ENCODE data around the gene VRK3. TPM values are rescaled to one million over a fixed set of nuclear protein-coding genes. Genes with fewer than 3 reads are reported as not detected.
"Not testable (repeated sequence)": the region's sequence is repeated elsewhere in the genome, so short reads cannot be mapped to it uniquely, and the experiment has no call there.

The VRK3 gene, protein sequence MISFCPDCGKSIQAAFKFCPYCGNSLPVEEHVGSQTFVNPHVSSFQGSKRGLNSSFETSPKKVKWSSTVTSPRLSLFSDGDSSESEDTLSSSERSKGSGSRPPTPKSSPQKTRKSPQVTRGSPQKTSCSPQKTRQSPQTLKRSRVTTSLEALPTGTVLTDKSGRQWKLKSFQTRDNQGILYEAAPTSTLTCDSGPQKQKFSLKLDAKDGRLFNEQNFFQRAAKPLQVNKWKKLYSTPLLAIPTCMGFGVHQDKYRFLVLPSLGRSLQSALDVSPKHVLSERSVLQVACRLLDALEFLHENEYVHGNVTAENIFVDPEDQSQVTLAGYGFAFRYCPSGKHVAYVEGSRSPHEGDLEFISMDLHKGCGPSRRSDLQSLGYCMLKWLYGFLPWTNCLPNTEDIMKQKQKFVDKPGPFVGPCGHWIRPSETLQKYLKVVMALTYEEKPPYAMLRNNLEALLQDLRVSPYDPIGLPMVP
- total RNA-seq (10 to 100 TPM; 25.4 to 39.0 (median 29.2) TPM), polyA plus RNA-seq (10 to 100 TPM; 23.8 to 54.7 (median 26.2) TPM)
- long read RNA-seq, donor 1, transcript VRK3-217 (15 exons, 2,126 nt): major isoform, 6 of 12 reads
- long read RNA-seq, donor 1, partial matches to known transcripts: 1 of 12 reads
- long read RNA-seq, donor 1, other reads (novel, unspliced or antisense): 3 of 12 reads
- long read RNA-seq, donor 2, transcript VRK3-217 (15 exons, 2,126 nt): major isoform, 19 of 38 reads
- long read RNA-seq, donor 2, partial matches to known transcripts: 6 of 38 reads
- long read RNA-seq, donor 2, other reads (novel, unspliced or antisense): 10 of 38 reads

- Histone ChIP-seq H3K27ac (peak within 1 kb of the TSS; percentile 96), H3K4me1 (peaks cover 21% of the 10 kb centered on the region), H3K4me3 (peak within 1 kb of the TSS; percentile 99), H3K27me3 (ENCODE audit: insufficient read depth in 3 of 3, low read length in 2 of 3) (no peaks in the 10 kb centered on the region), H3K36me3 (ENCODE audit: insufficient read depth in 1 of 2, low read depth in 1 of 2) (peaks cover 7 to 16% of the 10 kb centered on the region in 2 donors), H3K9me3 (no peaks in the 10 kb centered on the region)
- TF ChIP-seq, protein P1, sequence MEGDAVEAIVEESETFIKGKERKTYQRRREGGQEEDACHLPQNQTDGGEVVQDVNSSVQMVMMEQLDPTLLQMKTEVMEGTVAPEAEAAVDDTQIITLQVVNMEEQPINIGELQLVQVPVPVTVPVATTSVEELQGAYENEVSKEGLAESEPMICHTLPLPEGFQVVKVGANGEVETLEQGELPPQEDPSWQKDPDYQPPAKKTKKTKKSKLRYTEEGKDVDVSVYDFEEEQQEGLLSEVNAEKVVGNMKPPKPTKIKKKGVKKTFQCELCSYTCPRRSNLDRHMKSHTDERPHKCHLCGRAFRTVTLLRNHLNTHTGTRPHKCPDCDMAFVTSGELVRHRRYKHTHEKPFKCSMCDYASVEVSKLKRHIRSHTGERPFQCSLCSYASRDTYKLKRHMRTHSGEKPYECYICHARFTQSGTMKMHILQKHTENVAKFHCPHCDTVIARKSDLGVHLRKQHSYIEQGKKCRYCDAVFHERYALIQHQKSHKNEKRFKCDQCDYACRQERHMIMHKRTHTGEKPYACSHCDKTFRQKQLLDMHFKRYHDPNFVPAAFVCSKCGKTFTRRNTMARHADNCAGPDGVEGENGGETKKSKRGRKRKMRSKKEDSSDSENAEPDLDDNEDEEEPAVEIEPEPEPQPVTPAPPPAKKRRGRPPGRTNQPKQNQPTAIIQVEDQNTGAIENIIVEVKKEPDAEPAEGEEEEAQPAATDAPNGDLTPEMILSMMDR (IDR thresholded peaks at IDR 0.05): no peak
- WGBS, 3 donors: 0% methylated on average over 56 to 59 of the region's 59 CpGs
- intact Hi-C loops (cut with DNase I): no loop called here
- peak; percentile 96 to 98 (median 98) for ATAC-seq
- DNase-seq: peak; percentile 98 to 99
Observed at GRCh38 chr19:50025022-50025793, at the start of gene VRK3. TSS of gene VRK3 (minus strand) at chr19:50025372. CDS start at chr19:50016162, 9,210 bp downstream.

DNA sequence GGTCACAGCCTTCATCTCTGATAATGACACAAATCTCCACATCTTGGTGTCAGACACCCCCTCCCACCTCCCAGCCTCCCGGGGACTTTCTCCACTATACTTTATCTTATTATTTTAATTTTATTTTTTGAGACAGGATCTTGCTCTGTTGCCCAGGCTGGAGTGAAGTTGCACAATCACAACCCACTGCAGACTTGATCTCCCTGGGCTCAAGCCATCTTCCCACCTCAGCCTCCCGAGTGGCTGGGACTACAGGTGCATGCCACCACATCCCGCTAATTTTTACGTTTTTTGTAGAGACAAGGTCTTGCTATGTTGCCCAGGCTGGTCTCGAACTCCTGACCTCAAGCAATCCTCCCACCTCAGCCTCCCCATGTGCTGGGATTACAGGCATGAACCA, 43.2 kb upstream of the VRK3 start:
- H3K27me3 ChIP-seq (ENCODE audit: insufficient read depth in 3 of 3, low read length in 2 of 3); ATAC-seq; DNase-seq; H3K4me3 ChIP-seq; H3K27ac ChIP-seq; H3K36me3 ChIP-seq (ENCODE audit: insufficient read depth in 1 of 2, low read depth in 1 of 2); intact Hi-C loops (cut with DNase I); H3K4me1 ChIP-seq; H3K9me3 ChIP-seq: not testable (repeated sequence)
- 71 to 88% (median 81%) methylated on average over 5 of the region's 5 CpGs for WGBS, 3 donors

DNA sequence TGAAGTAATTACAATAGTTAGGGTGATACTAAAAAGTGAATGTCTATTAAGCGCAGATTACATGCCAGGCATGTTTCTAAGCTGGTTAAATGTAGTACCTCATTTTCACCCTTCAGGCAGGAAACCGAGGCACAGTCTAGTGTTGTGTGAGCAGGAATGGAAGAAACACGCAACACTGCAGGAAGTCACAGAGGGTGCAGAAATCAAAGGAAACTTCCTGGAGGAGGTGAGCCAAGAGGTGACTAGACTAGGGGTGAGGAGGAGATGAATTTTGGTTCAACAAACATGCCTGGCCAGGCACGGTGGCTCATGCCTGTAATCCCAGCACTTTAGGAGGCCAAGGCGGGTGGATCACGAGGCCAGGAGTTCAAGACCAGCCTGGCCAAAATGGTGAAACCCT, 42.4 kb upstream of the VRK3 start:
- no peak overlapping the region for H3K27ac ChIP-seq
- no peak for ATAC-seq
- H3K27me3 ChIP-seq (ENCODE audit: insufficient read depth in 3 of 3, low read length in 2 of 3): no peaks in the 10 kb centered on the region
- intact Hi-C loops (cut with DNase I): no loop called here
- no peaks in the 10 kb centered on the region for H3K4me1 ChIP-seq
- no peak overlapping the region for H3K4me3 ChIP-seq
- TF ChIP-seq, protein P1 (IDR thresholded peaks at IDR 0.05): no peak
- 76 to 82% (median 80%) methylated on average over 6 of the region's 6 CpGs for WGBS, 3 donors
- DNase-seq: no peak
- no peaks in the 10 kb centered on the region for H3K36me3 ChIP-seq (ENCODE audit: insufficient read depth in 1 of 2, low read depth in 1 of 2)
- no peaks in the 10 kb centered on the region for H3K9me3 ChIP-seq

DNA sequence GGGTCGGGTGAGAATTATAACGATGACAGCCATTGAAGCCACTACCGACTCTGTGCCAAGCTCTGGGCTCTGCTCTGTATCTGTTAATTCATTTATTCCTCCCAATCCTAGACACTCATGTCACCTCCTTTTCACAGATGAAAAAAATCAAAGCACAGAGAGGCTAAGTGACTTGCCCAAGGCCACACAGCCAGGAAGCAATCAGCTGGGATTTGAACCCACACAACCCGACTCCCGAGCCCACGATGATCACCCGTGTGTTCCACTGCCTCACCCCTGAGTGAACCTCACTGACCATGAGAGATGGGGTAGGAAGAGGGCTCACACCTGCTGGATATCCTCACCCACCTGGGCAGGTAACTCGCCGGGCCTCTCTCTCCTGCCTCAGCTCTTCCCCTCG, 40.8 kb upstream of the VRK3 start:
- no peak overlapping the region for H3K27ac ChIP-seq
- no peaks in the 10 kb centered on the region for H3K27me3 ChIP-seq (ENCODE audit: insufficient read depth in 3 of 3, low read length in 2 of 3)
- TF ChIP-seq, protein P1 (IDR thresholded peaks at IDR 0.05): no peak
- 78 to 85% (median 81%) methylated on average over 10 of the region's 10 CpGs for WGBS, 3 donors
- no peaks in the 10 kb centered on the region for H3K4me1 ChIP-seq
- H3K36me3 ChIP-seq (ENCODE audit: insufficient read depth in 1 of 2, low read depth in 1 of 2): no peaks in the 10 kb centered on the region
- ATAC-seq (no peak), DNase-seq (no peak)
- peaks cover 8% of the 10 kb centered on the region for H3K9me3 ChIP-seq
- intact Hi-C loops (cut with DNase I): no loop called here
- no peak overlapping the region for H3K4me3 ChIP-seq

Measured in psoas muscle (tissue), 8 donors.